Vagina (tissue), 2 donors: ENCODE measurements around the gene OXSR1. TPM values are rescaled to one million over a fixed set of nuclear protein-coding genes. Genes with fewer than 3 reads are reported as not detected.

Source experiments
- DNase-seq, 2 donors: peaks; one replicate each; pipeline ENCODE4 v3.0.0-alpha.2; 2017; ENCODE audit errors: extremely low spot score in 2 of 2
- H3K27ac ChIP-seq: fragments of 200-600 bp; sonication (generic); one replicate; pipeline ENCODE4 v1.5.1; 2019
- H3K27me3 ChIP-seq: fragments of 200-600 bp; sonication (generic); one replicate; pipeline ENCODE4 v1.5.1; 2019
- H3K36me3 ChIP-seq, 2 donors: fragments of 200-600 bp; sonication (generic); one replicate each; pipeline ENCODE4 v1.5.1; 2017 to 2019
- H3K4me1 ChIP-seq: fragments of 200-600 bp; sonication (generic); one replicate; pipeline ENCODE4 v1.5.1; 2019
- H3K4me3 ChIP-seq, 2 donors: fragments of 200-600 bp; sonication (generic); 1 replicate in 1 of 2; 2 replicates in 1 of 2; pipeline ENCODE4 v1.5.1; 2016 to 2019
- H3K9me3 ChIP-seq: fragments of 200-600 bp; sonication (generic); one replicate; pipeline ENCODE4 v1.5.1; 2019
- CTCF ChIP-seq, 3 experiments: fragments of 450-650 bp in 2 of 3; fragments of 200-600 bp in 1 of 3; sonication (generic) in 1 of 3; IDR thresholded peaks; one replicate each; pipeline ENCODE4 v1.5.1; 2017 to 2019; ENCODE audit warnings: antibody characterized with exemption in 3 of 3, mild to moderate bottlenecking in 2 of 3, moderate library complexity in 2 of 3
- POLR2A ChIP-seq, 2 donors: fragments of 450-650 bp; IDR thresholded peaks; one replicate each; pipeline ENCODE4 v1.6.1; 2017; ENCODE audit warnings: antibody characterized with exemption in 2 of 2, mild to moderate bottlenecking in 2 of 2, moderate library complexity in 2 of 2
- POLR2AphosphoS5 ChIP-seq, 2 donors: sonication (generic); formaldehyde crosslinking; IDR thresholded peaks; one replicate each; pipeline ENCODE4 v1.9.0; 2017; ENCODE audit warnings: antibody characterized with exemption in 2 of 2, mild to moderate bottlenecking in 2 of 2, low read depth in 1 of 2; ENCODE audit not compliant: insufficient read depth in 1 of 2
- intact Hi-C: fragments of 100-400 bp; cut with DNase I; formaldehyde crosslinking; loops from one replicate; pipeline ENCODE4 v1.15.1; 2023
- total RNA-seq: library from RNA; depleted of rRNA; stranded (reverse); fragments of >200 nt; gene quantifications from one replicate; pipeline ENCODE4 v1.2.3, GENCODE V29; 2016

The OXSR1 gene
- total RNA-seq, 1 donor from 2014 or later: 22.8 TPM

GRCh38 chr3:38267662-38268061 is 102.3 kb downstream of the OXSR1 start:
- intact Hi-C loops: no loop called here

GRCh38 chr3:38268087-38268486 is 102.8 kb downstream of the OXSR1 start:
- intact Hi-C loops: no loop called here
- DNase-seq: no peak
- TF ChIP-seq CTCF (IDR thresholded peaks at IDR 0.05) (no peak), POLR2A (IDR thresholded peaks at IDR 0.05) (no peak), POLR2AphosphoS5 (IDR thresholded peaks at IDR 0.05; ENCODE audit: insufficient read depth in 1 of 2, low read depth in 1 of 2) (no peak)
- H3K4me3 ChIP-seq: no peak overlapping the region
- no peaks in the 10 kb centered on the region for H3K9me3 ChIP-seq
- H3K27me3 ChIP-seq: no peaks in the 10 kb centered on the region
- H3K4me1 ChIP-seq: no peaks in the 10 kb centered on the region
- no peak overlapping the region for H3K27ac ChIP-seq
- no peaks in the 10 kb centered on the region for H3K36me3 ChIP-seq

More at GRCh38 chr3:38267662-38268061, 102.3 kb downstream of the OXSR1 start:
- Histone ChIP-seq H3K4me1 (no peaks in the 10 kb centered on the region), H3K4me3 (no peak overlapping the region), H3K36me3 (no peaks in the 10 kb centered on the region), H3K9me3 (no peaks in the 10 kb centered on the region), H3K27me3 (no peaks in the 10 kb centered on the region), H3K27ac (no peak overlapping the region)
- no peak for DNase-seq
- no peak for TF ChIP-seq POLR2AphosphoS5 (IDR thresholded peaks at IDR 0.05; ENCODE audit: insufficient read depth in 1 of 2, low read depth in 1 of 2)
- no peak for TF ChIP-seq POLR2A (IDR thresholded peaks at IDR 0.05)
- TF ChIP-seq CTCF (IDR thresholded peaks at IDR 0.05): no peak

- intact Hi-C loops: no loop called here
- Histone ChIP-seq H3K9me3 (no peaks in the 10 kb centered on the region), H3K36me3 (no peaks in the 10 kb centered on the region), H3K27me3 (no peaks in the 10 kb centered on the region), H3K27ac (no peak overlapping the region), H3K4me1 (no peaks in the 10 kb centered on the region), H3K4me3 (no peak overlapping the region)
- DNase-seq: no peak
- TF ChIP-seq POLR2A (IDR thresholded peaks at IDR 0.05): no peak
- no peak for TF ChIP-seq POLR2AphosphoS5 (IDR thresholded peaks at IDR 0.05; ENCODE audit: insufficient read depth in 1 of 2, low read depth in 1 of 2)
- TF ChIP-seq CTCF (IDR thresholded peaks at IDR 0.05): no peak
Measured at GRCh38 chr3:38268522-38268921, 103.2 kb downstream of the OXSR1 start.

DNA sequence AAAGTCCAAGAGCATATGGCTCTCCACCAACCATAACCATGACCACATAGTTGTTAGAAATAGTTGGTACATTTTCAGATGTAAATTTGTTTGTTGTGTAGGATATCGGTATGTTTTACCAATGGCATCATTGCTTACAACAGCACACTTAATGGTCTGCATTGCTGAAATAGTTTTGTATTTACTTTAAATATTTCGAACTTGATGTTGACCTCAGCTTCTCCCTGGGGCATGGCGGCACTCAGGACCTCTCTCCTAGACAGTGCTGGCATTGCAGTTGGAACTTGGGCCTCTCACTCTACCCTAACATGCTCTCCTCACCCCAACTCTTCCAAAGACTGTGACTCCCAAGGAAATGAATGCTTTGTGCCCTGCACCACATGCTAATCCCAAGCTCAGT is 105.3 kb downstream of the OXSR1 start:
- H3K4me3 ChIP-seq: no peak overlapping the region
- H3K4me1 ChIP-seq: no peaks in the 10 kb centered on the region
- H3K27me3 ChIP-seq: no peaks in the 10 kb centered on the region
- no peaks in the 10 kb centered on the region for H3K9me3 ChIP-seq
- intact Hi-C loops: no loop called here
- H3K27ac ChIP-seq: no peak overlapping the region
- TF ChIP-seq POLR2AphosphoS5 (IDR thresholded peaks at IDR 0.05; ENCODE audit: insufficient read depth in 1 of 2, low read depth in 1 of 2): no peak
- no peak for TF ChIP-seq POLR2A (IDR thresholded peaks at IDR 0.05)
- no peak for TF ChIP-seq CTCF (IDR thresholded peaks at IDR 0.05)
- no peaks in the 10 kb centered on the region for H3K36me3 ChIP-seq
- DNase-seq: no peak

- no peak for DNase-seq
- intact Hi-C loops: no loop called here
- TF ChIP-seq CTCF (IDR thresholded peaks at IDR 0.05) (no peak), POLR2AphosphoS5 (IDR thresholded peaks at IDR 0.05; ENCODE audit: insufficient read depth in 1 of 2, low read depth in 1 of 2) (no peak), POLR2A (IDR thresholded peaks at IDR 0.05) (no peak)
- H3K9me3 ChIP-seq: no peaks in the 10 kb centered on the region
- H3K4me1 ChIP-seq: no peaks in the 10 kb centered on the region
- H3K27me3 ChIP-seq: no peaks in the 10 kb centered on the region
- H3K36me3 ChIP-seq: no peaks in the 10 kb centered on the region
- no peak overlapping the region for H3K4me3 ChIP-seq
- H3K27ac ChIP-seq: no peak overlapping the region
Measured at GRCh38 chr3:38271553-38271952, 106.2 kb downstream of the OXSR1 start.
